Measurements from ENCODE around the gene PADI4. TPM values are rescaled to one million over a fixed set of nuclear protein-coding genes. Genes with fewer than 3 reads are reported as not detected.
A peak's percentile ranks its signal among the peaks of the same experiment; 100 is the strongest.

Gene PADI4
- total and polyA plus RNA-seq, 8 donors = 0.77 to 13.8 (median 1.8) TPM

DNA sequence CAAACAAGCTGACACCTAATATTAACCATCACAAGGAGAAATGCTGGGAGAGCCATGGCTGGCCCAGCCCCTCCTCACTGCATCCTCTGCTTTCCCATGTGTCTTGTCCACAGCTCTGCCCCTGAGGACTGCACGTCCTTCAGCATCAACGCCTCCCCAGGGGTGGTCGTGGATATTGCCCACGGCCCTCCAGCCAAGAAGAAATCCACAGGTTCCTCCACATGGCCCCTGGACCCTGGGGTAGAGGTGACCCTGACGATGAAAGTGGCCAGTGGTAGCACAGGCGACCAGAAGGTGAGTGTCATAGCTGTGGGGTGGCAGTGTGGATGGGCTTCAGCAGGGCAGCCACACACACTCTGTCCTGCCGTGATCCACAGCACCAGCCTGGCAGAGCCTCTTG lies 22.9 kb downstream of the PADI4 start:
- no peak for ATAC-seq
- TF ChIP-seq, protein P1, sequence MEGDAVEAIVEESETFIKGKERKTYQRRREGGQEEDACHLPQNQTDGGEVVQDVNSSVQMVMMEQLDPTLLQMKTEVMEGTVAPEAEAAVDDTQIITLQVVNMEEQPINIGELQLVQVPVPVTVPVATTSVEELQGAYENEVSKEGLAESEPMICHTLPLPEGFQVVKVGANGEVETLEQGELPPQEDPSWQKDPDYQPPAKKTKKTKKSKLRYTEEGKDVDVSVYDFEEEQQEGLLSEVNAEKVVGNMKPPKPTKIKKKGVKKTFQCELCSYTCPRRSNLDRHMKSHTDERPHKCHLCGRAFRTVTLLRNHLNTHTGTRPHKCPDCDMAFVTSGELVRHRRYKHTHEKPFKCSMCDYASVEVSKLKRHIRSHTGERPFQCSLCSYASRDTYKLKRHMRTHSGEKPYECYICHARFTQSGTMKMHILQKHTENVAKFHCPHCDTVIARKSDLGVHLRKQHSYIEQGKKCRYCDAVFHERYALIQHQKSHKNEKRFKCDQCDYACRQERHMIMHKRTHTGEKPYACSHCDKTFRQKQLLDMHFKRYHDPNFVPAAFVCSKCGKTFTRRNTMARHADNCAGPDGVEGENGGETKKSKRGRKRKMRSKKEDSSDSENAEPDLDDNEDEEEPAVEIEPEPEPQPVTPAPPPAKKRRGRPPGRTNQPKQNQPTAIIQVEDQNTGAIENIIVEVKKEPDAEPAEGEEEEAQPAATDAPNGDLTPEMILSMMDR (IDR thresholded peaks at IDR 0.05) = no peak
- intact Hi-C loops (cut with DNase I) = no loop called here
- H3K9me3 ChIP-seq = no peaks in the 10 kb centered on the region
- no peak overlapping the region for H3K27ac ChIP-seq
- H3K36me3 ChIP-seq = peaks cover 0 to 14% of the 10 kb centered on the region in 2 donors
- no peak for DNase-seq
- H3K4me3 ChIP-seq = no peak overlapping the region
- H3K27me3 ChIP-seq = peaks cover 0 to 29% of the 10 kb centered on the region in 2 donors
- no peaks in the 10 kb centered on the region for H3K4me1 ChIP-seq

DNA sequence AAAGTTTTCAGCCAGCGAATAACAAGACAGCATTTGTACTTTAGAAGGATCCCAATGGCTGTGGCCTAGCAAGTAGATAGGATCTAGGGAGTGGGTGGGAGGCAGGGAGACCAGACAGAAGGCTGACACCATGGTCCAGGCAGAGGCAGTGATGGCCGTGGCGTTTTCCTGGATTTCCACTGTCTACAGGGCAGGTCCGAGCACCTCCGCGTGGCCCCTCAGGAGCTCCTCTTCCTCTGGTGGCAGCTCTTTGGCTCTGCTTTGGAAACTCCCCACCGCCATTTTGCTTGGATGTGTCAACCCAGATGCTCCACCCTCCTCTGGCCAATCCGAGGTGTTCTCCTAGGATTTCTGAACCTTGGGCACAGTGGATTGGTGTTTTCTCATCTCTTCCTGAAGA lies 25.1 kb downstream of the PADI4 start:
- TF ChIP-seq, protein P1 (IDR thresholded peaks at IDR 0.05) = no peak
- H3K4me1 ChIP-seq = no peaks in the 10 kb centered on the region
- ATAC-seq = no peak
- no peak for DNase-seq
- H3K36me3 ChIP-seq = peaks cover 0 to 14% of the 10 kb centered on the region in 2 donors
- H3K27me3 ChIP-seq = peaks cover 0 to 43% of the 10 kb centered on the region in 2 donors
- no peaks in the 10 kb centered on the region for H3K9me3 ChIP-seq
- intact Hi-C loops (cut with DNase I) = no loop called here
- no peak overlapping the region for H3K27ac ChIP-seq
- no peak overlapping the region for H3K4me3 ChIP-seq

DNA sequence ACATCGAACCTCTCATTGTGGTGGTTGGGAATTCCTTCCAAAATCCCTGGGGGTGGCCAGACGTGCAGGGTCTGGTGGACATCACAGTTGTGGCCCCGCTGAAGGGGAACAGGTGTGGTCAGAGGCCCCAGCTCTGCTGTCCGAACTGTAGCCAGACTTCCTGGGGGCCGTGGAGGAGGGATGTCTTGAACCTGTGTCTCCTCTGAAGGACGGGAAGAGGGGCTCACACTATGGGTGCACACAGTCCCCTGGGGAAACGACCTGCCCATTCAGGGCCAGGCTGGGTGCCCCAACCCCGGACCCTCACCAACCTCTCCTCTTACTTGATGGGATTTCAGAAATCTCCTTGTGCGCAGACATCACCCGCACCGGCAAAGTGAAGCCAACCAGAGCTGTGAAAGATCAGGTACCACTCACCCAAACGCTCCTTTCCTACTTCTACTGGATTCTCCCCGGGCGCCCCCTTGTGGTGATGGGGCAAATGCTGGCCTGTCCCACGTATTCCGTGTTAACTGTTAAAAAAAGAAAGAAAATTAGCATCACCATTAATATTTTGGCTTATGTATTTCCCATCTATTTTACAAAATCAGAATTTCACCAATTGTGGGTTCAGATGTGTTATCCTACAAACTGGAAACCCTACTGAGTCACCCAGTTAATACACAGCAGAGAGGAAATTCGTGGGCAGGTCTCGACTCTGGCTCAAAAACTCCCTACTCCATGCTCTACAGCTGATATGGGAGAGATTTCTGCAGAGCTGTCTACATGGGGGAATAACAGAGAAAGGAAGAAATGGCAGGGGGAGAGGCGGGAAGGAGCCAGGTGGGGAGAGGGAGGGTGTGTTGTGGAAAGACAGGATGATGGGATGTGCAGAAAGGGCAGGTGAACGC lies 28.1 kb downstream of the PADI4 start:
- no peaks in the 10 kb centered on the region for H3K9me3 ChIP-seq
- ATAC-seq (peak; percentile 76), DNase-seq (peak; percentile 10 to 92 (median 40))
- intact Hi-C loops (cut with DNase I) = no loop called here
- H3K27ac ChIP-seq = no peak overlapping the region
- peaks cover 0 to 40% of the 10 kb centered on the region in 2 donors for H3K27me3 ChIP-seq
- no peak overlapping the region for H3K4me3 ChIP-seq
- H3K4me1 ChIP-seq = no peaks in the 10 kb centered on the region
- H3K36me3 ChIP-seq = peaks cover 0 to 11% of the 10 kb centered on the region in 2 donors
- TF ChIP-seq, protein P1 (IDR thresholded peaks at IDR 0.05) = peak; percentile 73 to 84

DNA sequence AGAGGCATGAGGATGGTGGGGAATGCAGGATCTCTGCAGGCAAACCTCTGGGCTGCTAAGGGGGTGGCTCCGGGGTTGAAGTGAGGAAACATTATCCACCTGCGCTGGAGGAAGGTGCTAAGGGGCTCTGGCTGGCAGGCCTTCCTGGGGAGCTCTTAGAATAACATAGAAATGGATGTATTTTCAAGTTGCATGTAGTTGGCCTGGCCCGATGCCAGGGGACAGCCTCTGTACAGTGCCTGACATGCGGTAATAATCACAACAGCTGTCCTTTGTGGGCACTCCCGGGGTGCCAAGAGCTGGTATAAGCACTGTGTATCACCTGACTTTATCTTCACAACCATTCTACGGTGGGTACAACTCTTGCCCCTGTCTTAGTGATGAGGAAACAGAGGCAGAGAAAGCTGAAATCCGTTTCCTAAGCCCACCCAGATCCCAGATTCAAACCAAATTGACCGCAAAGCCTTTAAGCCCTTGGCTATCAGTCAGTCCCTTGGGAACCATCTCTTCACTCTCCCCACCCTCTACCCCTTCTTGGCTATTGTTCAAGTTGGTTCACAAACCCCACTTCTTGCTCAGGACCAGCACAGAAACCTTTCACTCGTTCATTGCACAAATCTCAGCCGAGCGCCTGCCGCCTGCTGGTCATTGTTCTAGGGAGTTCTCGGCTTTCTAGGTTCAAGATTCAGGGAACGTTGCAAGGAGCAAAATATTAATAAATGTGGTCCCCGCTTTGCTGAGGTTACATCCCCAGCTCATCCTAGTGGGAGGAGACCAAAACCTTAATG lies 30.9 kb downstream of the PADI4 start:
- no peaks in the 10 kb centered on the region for H3K4me1 ChIP-seq
- H3K36me3 ChIP-seq = peaks cover 0 to 33% of the 10 kb centered on the region in 2 donors
- H3K9me3 ChIP-seq = no peaks in the 10 kb centered on the region
- no peak overlapping the region for H3K27ac ChIP-seq
- ATAC-seq (no peak), DNase-seq (no peak)
- intact Hi-C loops (cut with DNase I) = no loop called here
- TF ChIP-seq, protein P1 (IDR thresholded peaks at IDR 0.05) = no peak
- peaks cover 0 to 49% of the 10 kb centered on the region in 2 donors for H3K27me3 ChIP-seq
- no peak overlapping the region for H3K4me3 ChIP-seq

DNA sequence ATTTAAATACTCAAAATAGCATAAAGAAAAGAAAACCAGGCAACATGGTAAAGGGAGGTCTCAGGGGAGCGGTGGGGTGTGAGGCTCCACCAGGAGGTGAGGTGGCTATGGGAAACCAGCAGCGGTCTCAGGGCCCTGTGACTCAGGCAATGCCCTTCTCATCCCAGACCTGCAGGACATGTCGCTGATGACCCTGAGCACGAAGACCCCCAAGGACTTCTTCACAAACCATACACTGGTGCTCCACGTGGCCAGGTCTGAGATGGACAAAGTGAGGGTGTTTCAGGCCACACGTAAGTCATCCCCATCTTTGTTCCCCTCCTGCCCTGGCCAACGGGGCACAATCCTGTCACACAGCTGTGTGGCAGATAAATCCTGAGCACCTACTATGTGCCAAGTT lies 31.5 kb downstream of the PADI4 start:
- ATAC-seq (no peak), DNase-seq (no peak)
- H3K9me3 ChIP-seq = no peaks in the 10 kb centered on the region
- H3K4me3 ChIP-seq = no peak overlapping the region
- no peak overlapping the region for H3K27ac ChIP-seq
- TF ChIP-seq, protein P1 (IDR thresholded peaks at IDR 0.05) = no peak
- H3K36me3 ChIP-seq = peaks cover 0 to 34% of the 10 kb centered on the region in 2 donors
- intact Hi-C loops (cut with DNase I) = no loop called here
- H3K27me3 ChIP-seq = peaks cover 0 to 49% of the 10 kb centered on the region in 2 donors
- no peaks in the 10 kb centered on the region for H3K4me1 ChIP-seq

Measured in left lung (tissue), 10 donors.